Mucosa of descending colon (tissue), 3 donors: ENCODE measurements around the gene SYP. TPM values are rescaled to one million over a fixed set of nuclear protein-coding genes. Genes with fewer than 3 reads are reported as not detected.

Source experiments
- ATAC-seq: fragments of 200-7000 bp; cut with Tn5 transposase; one replicate; pipeline ENCODE4 v1.9.1; 2020; ENCODE audit warnings: mild to moderate bottlenecking, moderate library complexity
- DNase-seq, 3 donors: peaks; one replicate each; pipeline ENCODE4 v3.0.0-alpha.2; 2020
- H3K36me3 ChIP-seq: fragments of 200-600 bp; one replicate; pipeline ENCODE4 v1.8.0; 2021; ENCODE audit warnings: low read depth, mild to moderate bottlenecking
- H3K4me1 ChIP-seq: fragments of 200-600 bp; one replicate; pipeline ENCODE4 v1.8.0; 2021; ENCODE audit warnings: low read depth, mild to moderate bottlenecking
- H3K4me3 ChIP-seq: fragments of 200-600 bp; one replicate; pipeline ENCODE4 v1.8.0; 2021; ENCODE audit warnings: mild to moderate bottlenecking
- H3K9me3 ChIP-seq: fragments of 200-600 bp; one replicate; pipeline ENCODE4 v1.8.0; 2021; ENCODE audit warnings: mild to moderate bottlenecking
- CTCF ChIP-seq: fragments of 200-600 bp; IDR thresholded peaks from one replicate; pipeline ENCODE4 v1.8.0; 2022; ENCODE audit warnings: antibody characterized with exemption, mild to moderate bottlenecking
- intact Hi-C, 2 donors: fragments of 100-400 bp; cut with DNase I in 1 of 2; cut with micrococcal nuclease in 1 of 2; formaldehyde crosslinking; loops; one replicate each; pipeline versions ENCODE4 v1.11.0 to v1.11.1; 2022; cut with DNase I, micrococcal nuclease
- total RNA-seq, 3 donors: library from RNA; stranded (reverse); fragmentation: NEBNext Ultra II Directional in 2 of 3; extraction: Animal tissue kit (Norgen Biotek cat#: 25700) in 2 of 3; gene quantifications; one replicate each; pipeline versions ENCODE4 v1.2.1 to v1.2.4, GENCODE V29; 2021 to 2023
- donor health status: DM: no; HTN: no; CAD: no; lungs with moderate emphysema.
- donor health status: DM: no; HTN: no; CAD: no.
- donor health status: DM: no; HTN: yes; CAD: no.

SYP gene
- total RNA-seq, 3 donors from 2014 or later, result 4.9 to 14.5 (median 12.2) TPM

- Histone ChIP-seq H3K36me3 (no peaks in the 10 kb centered on the region), H3K9me3 (no peaks in the 10 kb centered on the region), H3K4me1 (no peaks in the 10 kb centered on the region), H3K4me3 (no peak overlapping the region)
- intact Hi-C loops, result no loop called here
- peak; percentile 93 to 97 (median 95) for DNase-seq
- no peak for TF ChIP-seq CTCF
- peak; percentile 88 for ATAC-seq
Measured at GRCh38 chrX:49184294-49185281, 15.4 kb downstream of the SYP start.

GRCh38 chrX:49183701-49184281, 16.2 kb downstream of the SYP start:
- no peaks in the 10 kb centered on the region for H3K4me1 ChIP-seq
- H3K9me3 ChIP-seq, result no peaks in the 10 kb centered on the region
- intact Hi-C loops, result no loop called here
- no peaks in the 10 kb centered on the region for H3K36me3 ChIP-seq
- DNase-seq (peak in 2 of 3 donors; percentile 52 to 62), ATAC-seq (no peak)
- no peak for TF ChIP-seq CTCF
- no peak overlapping the region for H3K4me3 ChIP-seq

- H3K36me3 ChIP-seq, result no peaks in the 10 kb centered on the region
Measured at GRCh38 chrX:49179358-49179757, 20.6 kb downstream of the SYP start.

GRCh38 chrX:49178537-49178936, 21.5 kb downstream of the SYP start:
- TF ChIP-seq CTCF, result no peak
- H3K4me1 ChIP-seq, result no peaks in the 10 kb centered on the region
- H3K36me3 ChIP-seq, result no peaks in the 10 kb centered on the region
- intact Hi-C loops, result no loop called here
- ATAC-seq (no peak), DNase-seq (no peak)
- no peak overlapping the region for H3K4me3 ChIP-seq
- no peaks in the 10 kb centered on the region for H3K9me3 ChIP-seq

More at GRCh38 chrX:49179358-49179757, 20.6 kb downstream of the SYP start:
- peak in 1 of 3 donors; percentile 23 for DNase-seq
- intact Hi-C loops, result no loop called here
- H3K4me1 ChIP-seq, result no peaks in the 10 kb centered on the region
- no peak for ATAC-seq
- no peak overlapping the region for H3K4me3 ChIP-seq
- H3K9me3 ChIP-seq, result no peaks in the 10 kb centered on the region
- TF ChIP-seq CTCF, result no peak

GRCh38 chrX:49177873-49178480, 22.0 kb downstream of the SYP start:
- Histone ChIP-seq H3K36me3 (no peaks in the 10 kb centered on the region), H3K9me3 (no peaks in the 10 kb centered on the region), H3K4me3 (no peak overlapping the region), H3K4me1 (peaks cover 5% of the 10 kb centered on the region)
- intact Hi-C loops, result no loop called here
- TF ChIP-seq CTCF, result no peak
- DNase-seq (no peak), ATAC-seq (no peak)
